Astrocyte (in vitro differentiated cells and primary cell): ENCODE data around the gene IQGAP2. TPM values are rescaled to one million over a fixed set of nuclear protein-coding genes. Genes with fewer than 3 reads are reported as not detected.

Experiments used
- DNase-seq: peaks from one replicate; pipeline ENCODE4 v3.0.0-alpha.2; 2010; ENCODE audit warnings: low read depth
- FAIRE-seq: peaks from 2 replicates; lab custom pipeline; 2011; peaks lifted over from hg19 to GRCh38; lab: Jason Lieb, UNC
- H2AFZ ChIP-seq: 2 replicates; pipeline ENCODE4 v1.6.0; 2012; ENCODE audit warnings: low read depth, low read length, inconsistent platforms
- H3K27ac ChIP-seq: 2 replicates; pipeline ENCODE4 v1.5.1; 2011; ENCODE audit warnings: low read depth, low read length, inconsistent platforms
- H3K27me3 ChIP-seq: 2 replicates; pipeline ENCODE4 v1.6.0; 2011; ENCODE audit warnings: low read length, inconsistent platforms; ENCODE audit not compliant: insufficient read depth
- H3K36me3 ChIP-seq: 2 replicates; pipeline ENCODE4 v1.5.1; 2011; ENCODE audit warnings: low read length, inconsistent platforms; ENCODE audit not compliant: insufficient read depth
- H3K4me1 ChIP-seq: 2 replicates; pipeline ENCODE4 v1.5.1; 2011; ENCODE audit warnings: low read length, inconsistent platforms; ENCODE audit not compliant: insufficient read depth
- H3K4me2 ChIP-seq: 2 replicates; pipeline ENCODE4 v1.6.0; 2012; ENCODE audit warnings: low read length, inconsistent platforms
- H3K4me3 ChIP-seq: 2 replicates; pipeline ENCODE4 v1.5.1; 2011; ENCODE audit warnings: low read depth, mild to moderate bottlenecking, low read length, inconsistent platforms; ENCODE audit not compliant: insufficient read depth
- H3K79me2 ChIP-seq: 2 replicates; pipeline ENCODE4 v1.6.0; 2012; ENCODE audit warnings: mild to moderate bottlenecking, low read length, inconsistent platforms; ENCODE audit not compliant: insufficient read depth
- H3K9ac ChIP-seq: 2 replicates; pipeline ENCODE4 v1.6.0; 2012; ENCODE audit warnings: mild to moderate bottlenecking, low read length, inconsistent platforms
- H3K9me3 ChIP-seq: 2 replicates; pipeline ENCODE4 v1.5.1; 2012; ENCODE audit warnings: low read depth, mild to moderate bottlenecking, low read length, inconsistent platforms; ENCODE audit not compliant: insufficient read depth
- H4K20me1 ChIP-seq: 2 replicates; pipeline ENCODE4 v1.6.0; 2012; ENCODE audit warnings: low read length, inconsistent platforms; ENCODE audit not compliant: insufficient read depth
- H3K27ac Mint-ChIP-seq: one replicate; pipeline ENCODE4 v1.8.0; 2021; ENCODE audit warnings: mild to moderate bottlenecking, mixed read lengths; ENCODE audit not compliant: unreplicated experiment
- H3K27me3 Mint-ChIP-seq: one replicate; pipeline ENCODE4 v1.8.0; 2021; ENCODE audit warnings: low read depth, mixed read lengths; ENCODE audit not compliant: unreplicated experiment
- H3K36me3 Mint-ChIP-seq: one replicate; pipeline ENCODE4 v1.8.0; 2021; ENCODE audit warnings: low read depth, mixed read lengths; ENCODE audit not compliant: unreplicated experiment
- H3K4me1 Mint-ChIP-seq: one replicate; pipeline ENCODE4 v1.8.0; 2021; ENCODE audit warnings: low read depth, mixed read lengths; ENCODE audit not compliant: unreplicated experiment
- H3K4me3 Mint-ChIP-seq: one replicate; pipeline ENCODE4 v1.8.0; 2021; ENCODE audit warnings: mild to moderate bottlenecking, moderate library complexity, mixed read lengths; ENCODE audit not compliant: unreplicated experiment
- H3K9me3 Mint-ChIP-seq: one replicate; pipeline ENCODE4 v1.8.0; 2021; ENCODE audit warnings: mild to moderate bottlenecking, mixed read lengths; ENCODE audit not compliant: unreplicated experiment
- CTCF ChIP-seq: IDR thresholded peaks from 2 replicates; pipeline ENCODE4 v1.5.1; 2011; ENCODE audit warnings: low read depth, mild to moderate bottlenecking, inconsistent platforms, low read length, moderate library complexity; ENCODE audit not compliant: insufficient read depth
- EZH2 ChIP-seq: IDR thresholded peaks from 2 replicates; pipeline ENCODE4 v1.6.1; 2012; ENCODE audit warnings: mild to moderate bottlenecking, low read length, inconsistent platforms; ENCODE audit not compliant: insufficient read depth
- total RNA-seq: library from RNA; stranded (reverse); gene quantifications from 2 replicates; pipeline ENCODE4 v1.2.1, GENCODE V29; 2021

Gene IQGAP2
- total RNA-seq, 1 donor from 2014 or later, result 2.9 TPM

DNA sequence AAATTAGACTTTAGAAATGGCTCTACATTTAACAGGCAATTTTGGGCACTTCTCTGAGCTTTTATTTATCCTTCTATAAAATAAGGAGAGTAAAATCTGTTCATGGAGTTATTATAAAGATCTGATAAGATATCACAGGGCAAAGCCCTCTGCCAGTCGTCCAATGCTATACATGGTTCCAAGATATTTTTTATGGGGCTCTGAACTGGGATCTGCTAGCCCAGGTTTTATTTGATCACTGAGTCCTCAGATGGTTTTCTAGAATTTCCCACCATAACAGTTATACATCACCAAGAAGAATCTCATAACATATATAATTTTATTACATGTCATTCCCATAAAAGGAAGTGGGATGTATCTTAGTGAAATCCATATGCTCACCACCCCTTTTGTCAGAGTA lies 23.2 kb upstream of the IQGAP2 start:
- Histone ChIP-seq H3K79me2 (no peaks in the 10 kb centered on the region), H3K9me3 (no peaks in the 10 kb centered on the region), H3K27ac (no peak overlapping the region), H2AFZ (no peak overlapping the region), H3K9ac (no peak overlapping the region), H3K4me2 (no peak overlapping the region), H4K20me1 (no peaks in the 10 kb centered on the region), H3K27me3 (no peaks in the 10 kb centered on the region), H3K36me3 (no peaks in the 10 kb centered on the region), H3K4me1 (no peaks in the 10 kb centered on the region), H3K4me3 (no peak overlapping the region)
- DNase-seq, result no peak
- Mint-ChIP-seq H3K27ac (no peak overlapping the region), H3K36me3 (no peaks in the 10 kb centered on the region), H3K4me1 (peaks cover 3% of the 10 kb centered on the region), H3K27me3 (peaks cover 5% of the 10 kb centered on the region), H3K4me3 (no peak overlapping the region), H3K9me3 (no peaks in the 10 kb centered on the region)
- TF ChIP-seq CTCF (no peak), EZH2 (no peak)
- FAIRE-seq, result no peak

- Histone ChIP-seq H2AFZ (no peak overlapping the region), H3K79me2 (no peaks in the 10 kb centered on the region), H3K4me3 (no peak overlapping the region), H3K27me3 (no peaks in the 10 kb centered on the region), H3K4me2 (no peak overlapping the region), H3K4me1 (no peaks in the 10 kb centered on the region), H4K20me1 (no peaks in the 10 kb centered on the region), H3K36me3 (no peaks in the 10 kb centered on the region), H3K9me3 (no peaks in the 10 kb centered on the region), H3K9ac (no peak overlapping the region), H3K27ac (no peak overlapping the region)
- no peak for DNase-seq
- no peak for FAIRE-seq
- Mint-ChIP-seq H3K9me3 (no peaks in the 10 kb centered on the region), H3K27me3 (peaks cover 8% of the 10 kb centered on the region), H3K4me1 (peaks cover 3% of the 10 kb centered on the region), H3K4me3 (no peak overlapping the region), H3K27ac (no peak overlapping the region), H3K36me3 (no peaks in the 10 kb centered on the region)
- TF ChIP-seq EZH2 (no peak), CTCF (no peak)
These were observed 22.6 kb upstream of the IQGAP2 start for GRCh38 chr5:76380346-76381066.

GRCh38 chr5:76383126-76383832 lies 19.8 kb upstream of the IQGAP2 start:
- no peaks in the 10 kb centered on the region for H3K36me3 Mint-ChIP-seq
- H3K9me3 Mint-ChIP-seq, result no peaks in the 10 kb centered on the region
- no peak overlapping the region for H3K27ac Mint-ChIP-seq
- H3K4me3 Mint-ChIP-seq, result no peak overlapping the region
- Histone ChIP-seq H4K20me1 (no peaks in the 10 kb centered on the region), H3K27ac (no peak overlapping the region), H3K36me3 (no peaks in the 10 kb centered on the region), H3K9ac (no peak overlapping the region), H3K4me1 (no peaks in the 10 kb centered on the region), H3K9me3 (no peaks in the 10 kb centered on the region), H2AFZ (no peak overlapping the region), H3K4me2 (no peak overlapping the region), H3K27me3 (no peaks in the 10 kb centered on the region), H3K79me2 (no peaks in the 10 kb centered on the region), H3K4me3 (no peak overlapping the region)
- FAIRE-seq (no peak), DNase-seq (no peak)
- no peak for TF ChIP-seq CTCF
- TF ChIP-seq EZH2, result no peak
- H3K27me3 Mint-ChIP-seq, result peaks cover 8% of the 10 kb centered on the region
- H3K4me1 Mint-ChIP-seq, result peaks cover 3% of the 10 kb centered on the region
